ENCODE results near the gene SPATC1L.
"Not testable (repeated sequence)": the region's sequence is repeated elsewhere in the genome, so short reads cannot be mapped to it uniquely, and the experiment has no call there.

Gene SPATC1L

DNA sequence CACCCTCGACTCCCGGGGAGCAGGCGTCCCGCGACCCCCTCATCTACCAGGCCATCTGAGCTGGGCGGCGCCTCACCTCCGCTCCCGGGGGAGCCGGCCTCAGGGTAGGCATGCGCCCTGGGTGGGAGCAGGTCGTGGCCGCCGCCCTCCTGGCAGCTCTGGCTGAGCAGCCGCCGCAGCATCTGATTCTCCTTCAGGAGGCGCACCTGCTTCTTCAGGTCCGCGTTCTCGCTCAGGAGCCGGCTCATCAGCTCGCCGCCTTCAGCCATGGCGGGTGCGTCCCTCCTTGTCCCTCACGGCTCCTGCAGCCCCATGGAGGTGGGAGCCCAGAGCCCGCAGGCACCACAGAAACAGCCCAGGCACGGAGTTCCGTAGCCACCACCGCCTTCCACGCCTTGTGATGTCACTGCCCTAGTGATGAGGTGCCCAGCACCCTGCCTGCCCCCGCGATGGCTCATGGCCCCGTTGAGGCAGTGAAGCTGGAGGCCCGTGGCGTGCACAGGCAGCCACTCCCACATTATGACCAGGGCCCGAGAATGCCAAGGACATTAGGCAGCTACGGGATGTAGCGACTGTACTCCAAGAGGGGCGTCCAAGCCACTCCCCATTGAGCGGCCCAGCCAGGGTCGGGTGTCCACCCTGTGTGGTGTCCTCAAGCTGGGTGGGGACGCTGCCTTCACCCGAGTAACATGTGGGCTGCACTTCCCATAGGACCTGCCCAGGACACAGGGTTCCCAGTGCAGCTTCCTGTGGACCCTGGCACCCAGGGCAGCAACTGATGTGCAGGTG lies 1.5 kb downstream of the SPATC1L start:
- no peak for DNase-seq

DNA sequence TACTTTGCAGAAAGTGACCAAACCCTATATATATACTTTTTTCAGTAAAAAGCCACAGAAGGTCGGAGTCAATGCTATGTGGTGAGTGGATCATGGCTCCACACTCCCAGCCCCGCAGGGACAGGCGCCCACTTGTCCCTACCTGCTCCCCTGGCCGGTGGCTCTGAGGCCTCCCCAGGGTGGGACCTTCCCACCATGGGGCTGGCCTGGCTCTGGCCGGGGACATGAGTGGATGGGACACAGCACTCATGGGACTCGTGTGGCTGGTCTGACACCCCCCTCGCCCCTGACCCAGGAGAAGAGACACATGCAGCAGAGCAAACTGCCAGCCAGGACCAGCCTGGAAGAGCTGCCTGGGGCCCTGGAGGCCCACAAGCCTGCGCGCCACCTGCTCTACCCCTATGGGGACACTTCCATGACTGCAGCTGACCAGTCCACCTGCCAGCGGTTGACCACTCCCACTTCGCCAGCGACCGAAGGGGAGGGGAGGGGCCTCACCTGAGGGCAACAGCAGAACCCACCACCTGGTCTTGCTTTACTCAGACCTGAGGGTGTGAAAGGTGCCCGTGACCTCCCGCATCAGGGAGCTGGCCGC lies 2.2 kb downstream of the SPATC1L start:
- no peak for DNase-seq

DNA sequence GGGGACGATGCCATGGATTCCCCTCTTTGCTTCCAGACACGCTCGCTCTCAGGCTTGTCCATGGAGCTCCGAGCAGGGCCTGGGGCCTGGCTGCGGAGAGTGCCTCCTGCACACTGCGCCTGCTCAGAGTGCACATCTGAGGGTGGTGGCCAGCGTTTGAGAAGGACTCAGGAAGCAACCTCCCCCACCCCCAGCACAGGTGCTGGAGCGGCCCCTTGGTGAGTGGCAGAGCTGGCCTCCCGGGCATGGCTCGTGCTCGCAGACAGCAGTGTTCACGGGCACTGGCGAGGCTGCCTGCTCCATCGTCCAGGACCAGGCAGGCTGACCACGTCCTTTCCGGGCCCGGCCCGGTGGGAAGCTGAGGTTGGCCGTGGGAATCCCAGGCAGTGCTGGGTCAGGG lies 2.8 kb downstream of the SPATC1L start:
- no peak for DNase-seq

DNA sequence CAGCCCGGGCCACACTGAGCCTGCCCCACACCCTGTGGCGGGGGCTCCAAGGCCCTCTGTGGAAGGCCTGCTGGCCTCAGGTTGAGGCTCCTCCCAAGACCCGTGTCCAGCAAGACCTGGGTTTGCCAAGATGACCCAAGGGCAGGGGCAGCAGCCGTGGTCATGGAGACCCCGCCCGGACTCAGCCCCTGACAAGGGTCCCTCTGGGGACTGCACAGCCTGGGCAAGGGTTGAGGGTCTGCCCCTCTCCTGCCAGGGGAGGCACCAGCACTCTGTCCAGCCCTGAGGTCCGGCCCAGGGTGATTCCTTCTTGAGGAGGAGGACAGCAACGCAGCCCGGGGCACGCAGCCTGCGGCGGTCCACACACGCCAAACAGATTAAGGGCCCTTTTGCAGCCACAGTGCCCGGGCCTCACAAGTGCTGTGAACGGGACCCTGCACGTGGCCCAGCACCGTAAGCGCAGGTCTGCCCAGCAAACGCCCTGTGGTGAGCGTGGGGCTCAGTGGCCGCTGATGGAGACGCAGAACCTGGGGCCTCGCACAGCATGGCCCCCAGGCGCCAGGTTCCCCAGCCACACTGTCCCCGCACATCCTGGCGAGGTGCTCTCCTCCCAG lies 3.4 kb downstream of the SPATC1L start:
- no peak for DNase-seq

DNA sequence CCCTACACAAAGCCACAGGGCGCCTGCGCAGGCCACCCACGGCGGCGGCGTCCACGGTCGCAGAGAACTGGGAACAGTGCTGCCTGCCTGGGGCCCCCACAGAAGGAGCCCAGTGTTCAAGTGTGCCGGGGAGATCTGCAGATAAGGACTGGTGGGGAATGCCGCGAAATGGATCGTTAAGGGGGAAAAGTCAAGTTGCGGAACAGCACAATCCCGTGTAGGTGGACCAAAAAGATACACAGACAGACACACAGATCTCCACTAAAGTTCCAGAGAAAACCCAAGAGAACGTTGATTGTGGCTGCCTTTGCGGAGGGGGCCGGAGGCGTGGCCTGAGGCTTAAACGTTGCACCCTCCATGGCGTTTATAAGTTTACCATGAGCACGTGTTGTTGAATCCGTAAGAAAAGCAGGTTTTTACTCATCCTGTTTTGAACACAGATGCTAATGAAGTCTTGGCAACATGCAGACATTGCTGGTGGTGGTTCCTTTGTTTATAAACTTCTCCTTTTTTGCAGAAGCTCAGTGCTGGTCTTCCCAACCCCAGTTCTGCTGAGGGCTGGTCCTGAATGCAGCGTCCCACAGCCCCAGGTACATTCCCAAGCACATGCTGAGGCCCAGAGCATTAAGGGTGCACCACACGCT lies 4.1 kb downstream of the SPATC1L start:
- DNase-seq = no peak

DNA sequence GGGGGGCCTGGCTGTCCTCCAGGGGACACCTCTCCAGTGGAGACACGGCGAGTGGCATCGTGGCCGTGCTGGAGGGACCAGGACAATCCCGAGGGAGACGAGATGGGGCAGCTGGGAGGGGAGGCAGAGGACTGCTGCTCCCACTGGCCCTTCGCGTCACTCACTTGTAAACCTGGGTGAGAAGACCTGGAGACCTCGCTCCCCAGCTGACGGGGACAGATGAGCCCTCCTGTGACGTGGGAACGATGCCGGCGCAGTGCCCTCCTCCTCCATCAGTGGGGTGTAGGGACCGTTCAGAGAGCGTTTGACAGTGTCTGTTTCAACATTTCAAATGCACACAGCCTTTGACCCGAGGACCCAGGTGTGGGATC lies 4.6 kb downstream of the SPATC1L start:
- no peak for DNase-seq

DNA sequence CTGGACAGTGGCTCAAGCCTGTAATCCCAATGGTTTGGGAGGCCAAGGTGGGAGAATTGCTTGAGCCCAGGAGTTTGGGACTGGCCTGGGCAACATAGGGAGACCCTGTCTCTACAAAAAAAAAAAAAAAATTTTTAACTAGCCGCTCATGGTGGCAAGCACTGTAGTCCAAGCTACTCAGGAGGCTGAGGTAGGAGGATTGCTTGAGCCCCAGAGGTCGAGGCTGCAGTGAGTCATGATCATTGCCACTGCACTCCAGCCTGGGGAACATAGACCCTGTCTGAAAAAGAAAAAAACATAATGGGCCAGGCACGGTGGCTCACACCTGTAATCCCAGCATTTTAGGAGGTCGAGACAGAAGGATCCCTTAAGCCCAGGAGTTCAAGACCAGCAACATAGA lies 5.3 kb downstream of the SPATC1L start:
- no peak for DNase-seq

DNA sequence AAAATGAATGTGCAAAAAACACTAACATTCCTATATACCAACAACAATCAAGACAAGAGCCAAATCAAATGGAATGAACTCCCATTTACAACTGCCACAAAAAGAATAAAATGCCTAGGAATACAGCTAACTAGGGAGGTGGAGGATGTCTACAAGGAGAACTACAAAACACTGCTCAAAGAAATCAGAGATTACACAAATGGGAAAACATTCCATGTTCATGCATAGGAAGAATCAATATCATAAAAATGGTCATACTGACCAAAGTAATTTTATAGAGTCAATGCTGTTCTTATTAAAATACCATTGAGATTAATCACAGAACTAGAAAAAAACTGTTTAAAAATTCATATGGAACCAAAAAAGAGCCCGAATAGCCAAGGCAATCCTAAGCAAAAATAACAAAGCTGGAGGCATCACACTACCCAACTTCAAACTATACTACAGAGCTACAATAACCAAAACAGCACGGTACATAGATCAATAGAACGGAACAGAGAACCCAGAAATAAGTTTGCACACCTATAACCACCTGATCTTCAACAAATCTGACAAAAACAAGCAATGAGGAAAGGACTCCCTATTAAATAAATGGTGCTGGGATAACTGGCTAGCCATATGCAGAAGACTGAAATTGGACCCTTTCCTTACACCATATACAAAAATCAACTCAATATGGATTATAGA lies 7.7 kb downstream of the SPATC1L start:
- DNase-seq = not testable (repeated sequence)

DNA sequence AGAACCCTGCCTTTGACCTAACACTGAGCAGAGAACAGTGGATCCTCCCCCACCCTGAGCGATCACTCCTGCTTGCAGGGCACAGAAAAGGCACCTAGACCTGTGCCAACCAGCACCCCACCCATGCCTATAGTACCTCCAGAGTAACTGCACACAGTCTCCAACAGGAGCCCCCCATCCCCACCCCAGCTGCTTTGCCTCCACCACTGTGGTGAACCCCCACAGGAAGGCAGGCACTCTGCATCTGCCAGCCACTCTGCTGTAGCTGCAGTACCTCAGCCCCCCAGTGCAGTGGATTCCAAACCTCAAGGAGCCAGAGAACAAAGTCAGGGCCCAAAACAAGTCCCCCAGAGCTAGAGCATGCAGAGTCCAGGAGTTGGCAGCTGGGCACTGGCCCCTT lies 10.7 kb downstream of the SPATC1L start:
- no peak for DNase-seq

DNA sequence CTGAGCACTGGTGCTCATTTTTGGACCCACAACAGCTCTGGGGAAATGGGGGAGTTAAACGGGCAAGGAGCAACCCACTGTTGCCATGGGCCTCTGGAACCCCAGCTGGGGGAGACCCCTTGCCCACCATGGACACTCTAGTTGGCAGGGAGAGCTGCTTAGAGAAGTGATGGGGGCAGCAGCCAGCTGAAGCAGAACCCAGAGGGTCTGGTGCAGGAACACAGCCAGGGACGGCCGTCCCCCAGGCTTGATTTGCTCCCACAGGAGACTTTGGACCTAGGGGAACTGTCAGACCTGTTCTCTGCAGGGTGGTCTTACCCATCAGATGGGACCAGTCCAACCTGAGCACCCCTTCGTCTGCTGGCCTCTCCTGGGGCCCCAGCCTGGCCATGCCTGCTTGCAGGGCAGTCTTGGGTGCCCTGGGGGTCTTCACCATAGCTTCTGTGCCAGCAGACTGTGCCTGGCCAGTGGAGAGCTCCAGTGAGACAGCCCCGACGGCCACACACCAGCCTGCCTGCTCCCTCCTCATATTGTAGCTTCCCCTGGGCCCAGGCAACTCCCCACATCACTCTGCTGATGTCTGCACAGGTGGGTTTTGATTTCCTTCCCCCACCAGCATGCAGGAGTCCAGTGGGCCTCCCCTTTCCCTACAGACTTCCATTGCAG lies 11.3 kb downstream of the SPATC1L start:
- no peak for DNase-seq

DNA sequence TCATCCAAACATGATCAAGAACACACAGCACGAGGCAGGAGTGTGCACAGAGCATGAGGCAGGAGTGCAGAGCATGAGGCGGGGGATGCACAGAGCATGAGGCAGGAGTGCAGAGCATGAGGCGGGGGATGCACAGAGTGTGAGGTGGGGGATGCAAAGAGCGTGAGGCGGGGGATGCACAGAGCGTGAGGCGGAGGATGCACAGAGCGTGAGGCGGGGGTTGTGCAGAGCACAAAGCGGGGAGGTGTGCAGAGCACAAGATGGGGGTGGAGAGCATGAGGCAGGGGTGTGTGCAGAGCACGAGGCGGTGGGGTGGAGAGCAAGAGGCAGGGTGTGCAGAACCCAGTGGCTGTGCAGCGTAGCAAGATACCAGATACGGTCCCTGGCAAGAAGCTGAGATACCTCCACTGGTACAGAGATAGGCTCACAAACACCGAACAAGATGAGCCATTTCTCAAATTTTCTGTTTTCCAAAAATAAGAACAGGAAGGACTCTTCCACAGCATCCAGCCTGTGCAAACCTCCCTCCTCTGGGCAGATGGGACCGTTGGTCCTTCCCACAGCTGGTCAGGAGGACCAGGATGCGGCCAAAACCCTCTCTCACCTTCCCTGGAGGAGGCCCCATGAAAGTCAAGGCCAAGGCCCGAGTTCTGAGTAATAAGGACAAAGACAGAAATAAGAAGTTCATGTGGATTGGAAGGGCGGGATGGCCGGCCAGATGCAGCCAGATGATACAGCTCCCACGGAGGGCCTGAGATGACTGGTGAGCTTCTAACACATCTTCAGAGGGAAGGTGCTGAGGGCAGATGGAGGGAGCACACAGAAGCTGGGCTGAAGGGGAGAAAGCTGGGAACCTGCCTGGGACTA lies 12.0 kb downstream of the SPATC1L start:
- no peak for DNase-seq

DNA sequence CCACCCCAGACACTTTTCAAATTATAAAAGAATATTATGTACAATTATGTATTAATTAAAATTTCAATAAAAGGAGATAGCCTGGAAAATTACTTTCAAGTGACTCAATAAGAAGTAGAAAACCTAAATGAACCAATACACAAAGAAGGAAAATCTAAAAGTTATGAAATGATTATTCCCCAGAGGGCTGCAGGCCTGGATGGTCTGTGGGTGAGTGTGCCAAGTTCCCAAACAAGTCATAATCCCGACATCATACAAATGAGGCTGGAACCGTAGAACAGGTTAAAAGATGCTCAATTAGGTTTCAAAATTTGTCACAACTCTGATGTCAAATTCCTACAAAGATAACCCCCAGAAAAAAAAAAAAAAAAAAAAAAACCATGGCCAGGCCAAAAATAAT lies 12.7 kb downstream of the SPATC1L start:
- DNase-seq = no peak

DNA sequence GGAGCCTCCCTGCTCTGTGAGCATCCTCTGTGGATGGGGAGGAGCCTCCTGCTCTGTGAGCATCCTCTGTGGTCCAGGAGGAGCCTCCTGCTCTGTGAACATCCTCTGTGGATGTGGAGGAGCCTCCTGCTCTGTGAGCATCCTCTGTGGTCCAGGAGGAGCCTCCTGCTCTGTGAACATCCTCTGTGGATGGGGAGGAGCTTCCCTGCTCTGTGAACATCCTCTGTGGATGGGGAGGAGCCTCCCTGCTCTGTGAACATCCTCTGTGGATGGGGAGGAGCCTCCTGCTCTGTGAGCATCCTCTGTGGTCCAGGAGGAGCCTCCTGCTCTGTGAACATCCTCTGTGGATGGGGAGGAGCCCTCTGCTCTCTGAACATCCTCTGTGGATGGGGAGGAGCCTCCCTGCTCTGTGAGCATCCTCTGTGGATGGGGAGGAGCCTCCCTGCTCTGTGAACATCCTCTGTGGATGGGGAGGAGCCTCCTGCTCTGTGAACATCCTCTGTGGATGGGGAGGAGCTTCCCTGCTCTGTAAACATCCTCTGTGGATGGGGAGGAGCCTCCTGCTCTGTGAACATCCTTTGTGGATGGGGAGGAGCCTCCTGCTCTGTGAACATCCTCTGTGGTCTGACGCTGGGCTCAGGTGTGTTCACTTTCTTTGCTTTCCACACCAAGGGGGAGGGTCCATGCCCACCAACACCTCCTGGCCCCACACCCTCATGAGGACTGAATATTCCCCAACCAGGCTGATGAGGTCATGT lies 13.6 kb downstream of the SPATC1L start:
- DNase-seq = not testable (repeated sequence)

DNA sequence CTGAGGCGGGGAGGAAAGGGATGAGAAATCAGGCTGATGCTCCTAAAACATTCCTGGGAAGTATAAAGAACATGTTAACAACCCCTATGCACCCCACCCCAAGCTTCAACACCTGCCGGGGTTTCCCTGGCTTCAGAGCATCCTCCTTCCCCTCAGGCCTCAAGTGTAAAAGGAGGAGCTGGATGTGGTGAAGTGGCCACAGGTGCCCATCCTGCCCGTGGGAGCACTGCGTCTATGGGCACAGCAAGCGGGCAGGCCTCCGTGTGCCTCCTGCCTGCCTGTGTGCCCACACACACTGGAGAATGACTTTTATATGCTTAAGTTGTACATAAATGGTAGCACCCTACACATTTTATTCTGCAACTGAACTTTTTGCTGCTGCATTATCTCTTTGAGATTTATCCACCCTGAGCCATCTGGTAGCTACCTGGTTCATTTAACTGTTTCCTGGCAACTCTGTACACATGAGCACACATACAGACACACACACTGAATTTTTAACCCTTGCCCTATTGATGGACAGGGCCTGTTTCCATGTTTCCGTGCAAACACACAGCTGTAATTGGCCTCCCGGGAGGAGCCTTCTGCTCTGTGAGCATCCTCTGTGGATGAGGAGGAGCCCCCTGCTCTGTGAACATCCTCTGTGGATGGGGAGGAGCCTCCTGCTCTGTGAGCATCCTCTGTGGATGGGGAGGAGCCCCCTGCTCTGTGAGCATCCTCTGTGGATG lies 15.4 kb downstream of the SPATC1L start:
- DNase-seq = no peak

DNA sequence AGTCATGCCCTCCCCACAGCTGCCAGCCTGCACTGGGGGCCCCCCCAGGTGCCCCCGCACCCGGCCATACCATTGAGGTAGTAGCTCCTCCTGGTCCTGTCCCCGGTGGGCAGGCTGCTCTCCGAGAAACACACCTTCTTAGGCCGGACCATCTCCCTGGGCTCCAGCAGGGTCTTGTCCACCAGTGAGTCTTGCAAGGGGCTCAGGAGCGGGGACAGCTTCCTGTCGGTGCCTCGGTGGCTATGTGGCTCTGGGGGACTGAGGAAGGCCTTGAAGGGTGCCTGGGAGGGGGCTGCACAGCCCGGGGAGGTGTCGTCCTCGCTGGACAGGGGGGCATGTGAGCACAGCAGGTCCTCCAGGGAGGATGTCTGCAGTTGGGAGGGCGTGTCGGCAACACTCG lies 16.0 kb downstream of the SPATC1L start:
- DNase-seq = no peak

DNA sequence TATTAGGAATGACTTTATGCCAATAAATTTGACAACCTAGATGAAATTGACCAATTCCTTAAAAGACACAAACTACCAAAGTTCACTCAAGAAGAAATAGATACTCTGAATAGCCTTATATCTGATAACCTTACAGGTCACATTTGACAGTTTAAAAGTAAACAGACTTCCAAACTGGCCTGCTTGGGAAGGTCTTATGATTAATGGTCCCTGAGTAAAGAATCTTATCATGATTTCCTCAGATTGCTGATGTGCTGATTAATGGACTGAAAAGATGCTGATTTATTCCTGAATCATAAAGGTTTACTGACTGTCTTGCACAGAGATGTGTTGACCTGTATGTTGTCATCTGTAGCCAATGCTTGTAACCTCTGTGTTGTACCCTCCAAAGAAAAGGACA lies 19.2 kb downstream of the SPATC1L start:
- no peak for DNase-seq

DNA sequence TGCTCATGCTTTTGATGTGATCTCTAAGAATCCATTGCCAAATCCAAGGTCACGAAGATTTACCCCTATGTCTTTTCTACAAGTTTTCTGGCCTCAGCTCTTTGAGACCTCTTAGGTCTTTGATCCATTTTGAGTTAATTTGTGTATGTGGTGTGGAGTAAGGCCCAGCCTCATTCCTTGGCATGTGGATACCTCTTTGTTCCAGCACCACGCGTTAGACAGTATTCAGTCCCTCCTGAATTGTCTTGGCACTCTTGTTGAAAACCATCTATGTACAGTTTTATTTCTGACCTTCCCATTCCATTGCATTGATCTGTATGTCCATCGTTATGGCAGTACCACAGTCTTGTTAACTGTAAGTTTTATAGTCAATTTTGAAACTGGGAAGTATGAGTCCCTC lies 20.9 kb downstream of the SPATC1L start:
- no peak for DNase-seq

DNA sequence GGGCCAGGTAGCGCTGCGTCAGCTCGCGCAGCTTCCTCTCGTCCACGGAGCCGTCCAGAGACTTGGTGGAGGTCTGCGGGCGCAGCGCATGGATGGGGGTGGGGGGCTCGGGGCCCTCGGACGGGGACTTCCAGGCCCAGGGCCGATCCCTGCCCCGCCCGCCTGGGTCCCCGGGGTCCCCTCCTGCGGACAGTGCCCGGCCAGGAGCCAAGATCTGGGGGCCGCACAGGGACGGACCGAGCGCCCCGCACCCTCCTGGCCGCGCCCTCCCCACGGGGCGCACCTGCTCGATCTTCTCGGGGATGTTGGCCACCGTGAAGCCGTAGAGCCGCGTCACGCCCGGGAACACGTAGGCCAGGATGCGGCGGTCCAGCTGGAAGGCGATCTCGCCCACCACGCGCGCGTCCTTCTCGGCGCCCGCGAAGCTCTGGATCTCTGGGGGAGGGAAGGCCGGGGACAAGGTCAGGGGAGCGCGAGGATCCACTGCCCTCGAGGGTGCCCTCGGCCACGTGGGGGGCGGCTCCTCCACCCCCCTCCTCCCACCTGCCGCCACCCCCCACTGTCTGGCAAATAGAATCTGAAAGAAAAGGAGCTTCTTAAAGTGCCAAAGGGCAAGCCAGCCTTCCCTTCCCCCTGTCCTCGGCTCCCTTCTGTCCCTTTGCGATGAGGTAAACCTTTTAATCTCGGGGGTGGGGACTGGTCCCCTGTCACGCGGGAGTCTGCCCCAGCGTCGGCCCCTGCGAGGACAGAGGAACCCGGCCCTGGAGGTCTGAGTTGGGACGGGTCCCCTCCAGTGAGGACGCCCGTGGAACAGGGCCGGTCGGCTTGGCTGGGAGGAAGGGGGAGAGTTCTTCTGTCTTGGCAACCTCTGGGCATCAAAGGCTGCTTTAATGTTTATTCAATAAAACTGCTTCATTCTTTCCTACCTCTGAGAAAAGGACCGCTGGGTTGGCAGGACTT lies 22.3 kb downstream of the SPATC1L start:
- no peak for DNase-seq

Measured in NCI-H1092 (cell line).